Adrenal gland (tissue), 5 donors: ENCODE results near the gene ZNF586.

Source experiments
- POLR2A ChIP-seq, 2 donors: fragments of 450-650 bp; IDR thresholded peaks; one replicate each; pipeline ENCODE4 v1.6.1; 2017; ENCODE audit warnings: antibody characterized with exemption in 2 of 2, mild to moderate bottlenecking in 2 of 2, moderate library complexity in 1 of 2
- TF ChIP-seq, protein P1 (sequence below), 6 experiments: fragments of 450-650 bp in 4 of 6; fragments of 200-600 bp in 2 of 6; sonication (generic) in 1 of 6; IDR thresholded peaks; 1 replicate in 5 of 6; 2 replicates in 1 of 6; pipeline versions ENCODE4 v1.5.1 to v1.8.0; 2016 to 2021; ENCODE audit warnings: antibody characterized with exemption in 6 of 6, mild to moderate bottlenecking in 2 of 6, moderate library complexity in 1 of 6
- donor health status: DM: no; HTN: no; CAD: no.

DNA sequence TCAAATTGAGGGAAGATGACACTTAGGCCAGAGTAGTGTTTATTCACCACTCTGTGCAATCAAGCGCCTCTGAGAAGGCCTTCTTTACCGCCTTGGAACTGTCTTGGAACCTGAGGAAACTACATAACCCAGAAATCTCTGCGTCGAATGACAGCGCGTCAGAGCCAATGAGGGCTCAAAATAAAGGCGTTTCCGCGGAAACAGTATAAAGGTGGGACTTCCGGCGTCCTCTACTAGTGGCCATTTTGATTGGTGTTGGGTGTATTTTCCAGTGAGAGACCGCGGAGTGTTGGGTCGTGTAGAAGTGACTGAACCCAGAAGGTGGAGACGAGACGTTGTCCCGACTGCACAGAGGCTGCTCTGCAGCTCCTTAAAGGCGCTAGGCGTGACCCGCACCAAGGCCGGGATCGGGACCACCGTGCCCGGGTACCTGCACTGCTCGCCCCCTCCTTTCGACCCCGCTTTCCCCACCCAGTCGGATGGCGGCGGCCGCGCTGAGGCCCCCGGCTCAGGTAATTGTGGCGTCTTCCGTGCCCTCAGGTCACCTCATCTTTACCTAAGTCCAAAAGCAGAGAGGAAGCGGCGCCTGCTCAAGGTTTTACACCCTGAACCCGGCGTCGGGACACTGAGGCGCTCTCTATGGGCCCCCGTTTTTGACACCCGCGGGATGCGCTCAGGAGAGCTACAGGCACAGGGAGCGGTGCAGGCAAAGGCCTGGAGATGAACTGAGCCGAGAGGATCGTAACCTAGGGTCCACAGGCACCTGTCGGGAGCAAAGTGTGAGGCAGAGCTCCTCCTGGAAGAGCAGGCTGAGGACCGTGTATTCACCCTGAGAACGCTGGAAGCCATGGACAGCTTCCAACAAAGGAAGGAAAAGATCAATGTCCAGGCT is 22.6 kb upstream of the ZNF586 start, which contains the start of gene ZNF776:
- TF ChIP-seq POLR2A (IDR thresholded peaks at IDR 0.05) = peak in 1 of 2 donors; percentile 58
- TF ChIP-seq, protein P1, sequence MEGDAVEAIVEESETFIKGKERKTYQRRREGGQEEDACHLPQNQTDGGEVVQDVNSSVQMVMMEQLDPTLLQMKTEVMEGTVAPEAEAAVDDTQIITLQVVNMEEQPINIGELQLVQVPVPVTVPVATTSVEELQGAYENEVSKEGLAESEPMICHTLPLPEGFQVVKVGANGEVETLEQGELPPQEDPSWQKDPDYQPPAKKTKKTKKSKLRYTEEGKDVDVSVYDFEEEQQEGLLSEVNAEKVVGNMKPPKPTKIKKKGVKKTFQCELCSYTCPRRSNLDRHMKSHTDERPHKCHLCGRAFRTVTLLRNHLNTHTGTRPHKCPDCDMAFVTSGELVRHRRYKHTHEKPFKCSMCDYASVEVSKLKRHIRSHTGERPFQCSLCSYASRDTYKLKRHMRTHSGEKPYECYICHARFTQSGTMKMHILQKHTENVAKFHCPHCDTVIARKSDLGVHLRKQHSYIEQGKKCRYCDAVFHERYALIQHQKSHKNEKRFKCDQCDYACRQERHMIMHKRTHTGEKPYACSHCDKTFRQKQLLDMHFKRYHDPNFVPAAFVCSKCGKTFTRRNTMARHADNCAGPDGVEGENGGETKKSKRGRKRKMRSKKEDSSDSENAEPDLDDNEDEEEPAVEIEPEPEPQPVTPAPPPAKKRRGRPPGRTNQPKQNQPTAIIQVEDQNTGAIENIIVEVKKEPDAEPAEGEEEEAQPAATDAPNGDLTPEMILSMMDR (IDR thresholded peaks at IDR 0.05) = peak in 2 of 6 experiments; percentile 7
